Measurements from ENCODE around the gene DOCK7.

Gene DOCK7

GRCh38 chr1:62693123-62693522 lies 4.9 kb upstream of the DOCK7 start:
- H3K4me1 Mint-ChIP-seq, result peaks cover 25% of the 10 kb centered on the region
- no peak for TF ChIP-seq CTCF (IDR thresholded peaks at IDR 0.05; ENCODE audit: unreplicated experiment in 3 of 3)
- H3K27me3 Mint-ChIP-seq (ENCODE audit: low read depth), result no peaks in the 10 kb centered on the region
- no peak overlapping the region for H3K27ac Mint-ChIP-seq
- H3K4me3 Mint-ChIP-seq, result no peak overlapping the region
- H3K36me3 Mint-ChIP-seq (ENCODE audit: low read depth), result peaks cover 21% of the 10 kb centered on the region
- peaks cover 9% of the 10 kb centered on the region for H3K9me3 Mint-ChIP-seq

GRCh38 chr1:62691062-62691844 lies 3.1 kb upstream of the DOCK7 start:
- peak overlapping the region; percentile 67 to 73 (median 70) for H3K27ac Mint-ChIP-seq
- peak overlapping the region; percentile 40 to 62 (median 47) for H3K4me3 Mint-ChIP-seq
- H3K36me3 Mint-ChIP-seq (ENCODE audit: low read depth), result peaks cover 21% of the 10 kb centered on the region
- peaks cover 2% of the 10 kb centered on the region for H3K9me3 Mint-ChIP-seq
- H3K27me3 Mint-ChIP-seq (ENCODE audit: low read depth), result no peaks in the 10 kb centered on the region
- no peak for TF ChIP-seq CTCF (IDR thresholded peaks at IDR 0.05; ENCODE audit: unreplicated experiment in 3 of 3)
- H3K4me1 Mint-ChIP-seq, result peaks cover 30% of the 10 kb centered on the region

GRCh38 chr1:62689524-62689923 lies 1.3 kb upstream of the DOCK7 start:
- peaks cover 23% of the 10 kb centered on the region for H3K36me3 Mint-ChIP-seq (ENCODE audit: low read depth)
- H3K4me3 Mint-ChIP-seq, result peak overlapping the region; percentile 94 to 96 (median 96)
- H3K27me3 Mint-ChIP-seq (ENCODE audit: low read depth), result no peaks in the 10 kb centered on the region
- H3K4me1 Mint-ChIP-seq, result peaks cover 42% of the 10 kb centered on the region
- peak overlapping the region; percentile 67 to 86 (median 70) for H3K27ac Mint-ChIP-seq
- no peak for TF ChIP-seq CTCF (IDR thresholded peaks at IDR 0.05; ENCODE audit: unreplicated experiment in 3 of 3)
- peaks cover 2% of the 10 kb centered on the region for H3K9me3 Mint-ChIP-seq

- peak overlapping the region; percentile 94 to 96 (median 96) for H3K4me3 Mint-ChIP-seq
- peaks cover 44% of the 10 kb centered on the region for H3K4me1 Mint-ChIP-seq
- H3K36me3 Mint-ChIP-seq (ENCODE audit: low read depth), result peaks cover 20% of the 10 kb centered on the region
- H3K9me3 Mint-ChIP-seq, result peaks cover 2% of the 10 kb centered on the region
- no peaks in the 10 kb centered on the region for H3K27me3 Mint-ChIP-seq (ENCODE audit: low read depth)
- no peak for TF ChIP-seq CTCF (IDR thresholded peaks at IDR 0.05; ENCODE audit: unreplicated experiment in 3 of 3)
- H3K27ac Mint-ChIP-seq, result peak overlapping the region; percentile 67 to 97 (median 70)
These were observed 500 bp upstream of the DOCK7 start for GRCh38 chr1:62688687-62689085.

GRCh38 chr1:62687421-62687902 lies 724 bp downstream of the DOCK7 start:
- H3K36me3 Mint-ChIP-seq (ENCODE audit: low read depth), result peaks cover 10% of the 10 kb centered on the region
- no peak for TF ChIP-seq CTCF (IDR thresholded peaks at IDR 0.05; ENCODE audit: unreplicated experiment in 3 of 3)
- no peaks in the 10 kb centered on the region for H3K27me3 Mint-ChIP-seq (ENCODE audit: low read depth)
- H3K4me1 Mint-ChIP-seq, result peaks cover 44% of the 10 kb centered on the region
- H3K9me3 Mint-ChIP-seq, result no peaks in the 10 kb centered on the region
- H3K4me3 Mint-ChIP-seq, result peak overlapping the region; percentile 92 to 100 (median 98)
- H3K27ac Mint-ChIP-seq, result peak overlapping the region; percentile 98 to 99 (median 99)

All from nephron (organoid).